Measurements from ENCODE around the gene CACNB2. TPM values are rescaled to one million over a fixed set of nuclear protein-coding genes. Genes with fewer than 3 reads are reported as not detected.

CACNB2 gene
- total RNA-seq, 1 experiment from 2014 or later = 3.2 TPM

DNA sequence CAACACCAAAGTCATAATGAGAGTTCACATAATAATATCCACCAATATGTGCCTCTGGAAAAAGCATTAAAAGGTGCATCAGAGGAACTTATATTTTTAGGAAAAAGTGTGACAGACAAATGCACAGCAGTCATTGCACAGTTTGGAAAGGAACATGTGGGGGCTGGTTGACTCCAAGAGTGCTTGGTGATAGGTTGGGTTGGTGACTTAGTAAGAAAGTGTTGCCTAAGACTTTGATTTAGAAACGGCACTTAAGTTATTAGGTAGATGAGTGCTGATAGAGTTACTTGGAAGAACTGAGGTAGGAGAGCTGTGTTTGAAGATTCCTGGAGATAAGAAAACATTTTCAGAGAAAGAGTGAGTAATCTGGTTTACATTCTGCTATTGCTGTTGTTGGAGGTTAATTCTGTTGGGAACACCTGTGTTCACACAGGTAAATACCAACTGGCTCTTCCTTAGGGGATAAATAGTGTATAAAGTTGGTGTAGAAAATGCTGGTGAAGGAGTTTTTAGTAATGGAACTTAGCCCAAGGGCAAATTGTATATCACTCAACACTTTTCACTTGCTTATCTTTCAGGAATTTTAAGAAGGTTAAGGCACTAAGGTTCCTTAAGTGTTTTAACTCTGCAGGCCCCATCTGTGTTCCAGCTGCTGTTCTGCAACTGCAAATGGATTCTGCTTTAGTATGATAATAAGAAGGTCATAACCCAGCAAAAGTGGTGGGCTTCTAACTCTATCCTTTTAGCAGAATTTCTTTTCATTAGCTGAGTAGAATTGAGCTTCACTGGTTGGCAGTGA, 315.1 kb downstream of the CACNB2 start:
- no peak overlapping the region for H3K4me3 Mint-ChIP-seq
- H3K9me3 Mint-ChIP-seq = peaks cover 4% of the 10 kb centered on the region; the same call in 1 of the 2 replicates
- TF ChIP-seq EMX1 (CRISPR knock-in tag; IDR thresholded peaks at IDR 0.05) (no peak), NR2C2 (CRISPR knock-in tag; IDR thresholded peaks at IDR 0.05) (no peak)
- DNase-seq (ENCODE audit: low spot score) (no peak), ATAC-seq (no peak)
- ChIA-PET CTCF (no interaction called here), POLR2A (no interaction called here)
- H3K36me3 Mint-ChIP-seq = no peaks in the 10 kb centered on the region
- H3K27me3 Mint-ChIP-seq (ENCODE audit: low read depth) = no peaks in the 10 kb centered on the region
- H3K27ac Mint-ChIP-seq = no peak overlapping the region
- no peaks in the 10 kb centered on the region for H3K4me1 Mint-ChIP-seq

DNA sequence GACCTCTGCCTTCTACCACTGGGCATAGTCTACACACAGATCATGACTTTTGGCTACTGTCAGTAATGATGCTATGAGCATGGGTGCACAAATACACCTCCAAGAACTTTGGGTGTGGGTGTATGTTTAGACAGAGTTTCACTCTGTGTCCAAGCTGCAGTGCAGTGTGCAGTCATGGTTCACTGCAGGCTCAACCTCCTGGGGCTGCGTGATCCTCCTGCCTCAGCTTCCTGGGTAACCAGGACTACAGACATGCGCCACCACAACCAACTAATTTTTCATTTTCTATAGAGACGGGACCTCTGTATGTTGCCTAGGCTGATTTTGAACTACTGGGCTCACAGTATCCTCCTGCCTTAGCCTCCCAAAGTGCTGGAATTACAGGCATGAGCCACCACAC, 316.8 kb downstream of the CACNB2 start:
- ATAC-seq (no peak), DNase-seq (ENCODE audit: low spot score) (no peak)
- peaks cover 4% of the 10 kb centered on the region; the same call in 1 of the 2 replicates for H3K9me3 Mint-ChIP-seq
- ChIA-PET CTCF (no interaction called here), POLR2A (no interaction called here)
- H3K4me3 Mint-ChIP-seq = no peak overlapping the region
- H3K36me3 Mint-ChIP-seq = no peaks in the 10 kb centered on the region
- H3K27ac Mint-ChIP-seq = no peak overlapping the region
- no peaks in the 10 kb centered on the region for H3K4me1 Mint-ChIP-seq
- no peak for TF ChIP-seq SMAD3 (CRISPR knock-in tag; IDR thresholded peaks at IDR 0.05; ENCODE audit: borderline replicate concordance)
- no peak for TF ChIP-seq ZNF396 (CRISPR knock-in tag; IDR thresholded peaks at IDR 0.05; ENCODE audit: borderline replicate concordance)
- no peak for TF ChIP-seq OVOL2 (CRISPR knock-in tag; IDR thresholded peaks at IDR 0.05; ENCODE audit: borderline replicate concordance)
- TF ChIP-seq, protein P1, sequence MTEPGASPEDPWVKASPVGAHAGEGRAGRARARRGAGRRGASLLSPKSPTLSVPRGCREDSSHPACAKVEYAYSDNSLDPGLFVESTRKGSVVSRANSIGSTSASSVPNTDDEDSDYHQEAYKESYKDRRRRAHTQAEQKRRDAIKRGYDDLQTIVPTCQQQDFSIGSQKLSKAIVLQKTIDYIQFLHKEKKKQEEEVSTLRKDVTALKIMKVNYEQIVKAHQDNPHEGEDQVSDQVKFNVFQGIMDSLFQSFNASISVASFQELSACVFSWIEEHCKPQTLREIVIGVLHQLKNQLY (CRISPR knock-in tag; IDR thresholded peaks at IDR 0.05) = no peak
- TF ChIP-seq, protein P2, sequence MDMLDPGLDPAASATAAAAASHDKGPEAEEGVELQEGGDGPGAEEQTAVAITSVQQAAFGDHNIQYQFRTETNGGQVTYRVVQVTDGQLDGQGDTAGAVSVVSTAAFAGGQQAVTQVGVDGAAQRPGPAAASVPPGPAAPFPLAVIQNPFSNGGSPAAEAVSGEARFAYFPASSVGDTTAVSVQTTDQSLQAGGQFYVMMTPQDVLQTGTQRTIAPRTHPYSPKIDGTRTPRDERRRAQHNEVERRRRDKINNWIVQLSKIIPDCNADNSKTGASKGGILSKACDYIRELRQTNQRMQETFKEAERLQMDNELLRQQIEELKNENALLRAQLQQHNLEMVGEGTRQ (CRISPR knock-in tag; IDR thresholded peaks at IDR 0.05) = no peak
- TF ChIP-seq, protein P3, sequence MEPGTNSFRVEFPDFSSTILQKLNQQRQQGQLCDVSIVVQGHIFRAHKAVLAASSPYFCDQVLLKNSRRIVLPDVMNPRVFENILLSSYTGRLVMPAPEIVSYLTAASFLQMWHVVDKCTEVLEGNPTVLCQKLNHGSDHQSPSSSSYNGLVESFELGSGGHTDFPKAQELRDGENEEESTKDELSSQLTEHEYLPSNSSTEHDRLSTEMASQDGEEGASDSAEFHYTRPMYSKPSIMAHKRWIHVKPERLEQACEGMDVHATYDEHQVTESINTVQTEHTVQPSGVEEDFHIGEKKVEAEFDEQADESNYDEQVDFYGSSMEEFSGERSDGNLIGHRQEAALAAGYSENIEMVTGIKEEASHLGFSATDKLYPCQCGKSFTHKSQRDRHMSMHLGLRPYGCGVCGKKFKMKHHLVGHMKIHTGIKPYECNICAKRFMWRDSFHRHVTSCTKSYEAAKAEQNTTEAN (CRISPR knock-in tag; IDR thresholded peaks at IDR 0.05) = no peak
- no peak for TF ChIP-seq NR3C1 (CRISPR knock-in tag; conservative IDR thresholded peaks at IDR 0.05; ENCODE audit: low read depth)
- no peak for TF ChIP-seq PRRX2 (CRISPR knock-in tag; IDR thresholded peaks at IDR 0.05)
- no peak for TF ChIP-seq TP53 (CRISPR knock-in tag; IDR thresholded peaks at IDR 0.05)
- no peaks in the 10 kb centered on the region for H3K27me3 Mint-ChIP-seq (ENCODE audit: low read depth)

DNA sequence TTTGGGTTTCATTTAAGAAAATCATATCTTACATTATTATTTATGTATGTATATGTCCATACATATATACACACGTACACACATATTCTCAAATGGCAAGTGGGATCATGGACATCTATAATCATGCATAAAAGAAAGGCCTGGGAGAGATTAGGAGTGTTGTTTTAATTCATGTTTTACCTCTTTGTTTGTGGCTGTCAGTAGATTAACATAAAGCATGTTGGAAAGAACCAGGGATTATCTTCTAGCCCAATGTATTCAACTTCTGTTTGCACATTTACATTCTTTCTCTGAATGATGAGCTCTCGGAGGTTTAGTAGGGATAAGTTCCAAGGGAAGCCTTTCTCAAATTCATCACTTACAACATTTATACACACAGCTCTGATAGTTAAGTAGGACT, 319.8 kb downstream of the CACNB2 start:
- Mint-ChIP-seq H3K9me3 (peaks cover 4% of the 10 kb centered on the region; the same call in 1 of the 2 replicates), H3K36me3 (no peaks in the 10 kb centered on the region), H3K4me3 (no peak overlapping the region), H3K27me3 (ENCODE audit: low read depth) (no peaks in the 10 kb centered on the region), H3K27ac (no peak overlapping the region), H3K4me1 (no peaks in the 10 kb centered on the region)
- no peak for TF ChIP-seq SOX15 (CRISPR knock-in tag; IDR thresholded peaks at IDR 0.05)
- TF ChIP-seq TEAD1 (CRISPR knock-in tag; IDR thresholded peaks at IDR 0.05) = no peak
- no peak for TF ChIP-seq CREB1 (CRISPR knock-in tag; IDR thresholded peaks at IDR 0.05)
- no peak for TF ChIP-seq OVOL2 (CRISPR knock-in tag; IDR thresholded peaks at IDR 0.05; ENCODE audit: borderline replicate concordance)
- no peak for TF ChIP-seq CREM (CRISPR knock-in tag; IDR thresholded peaks at IDR 0.05)
- no peak for TF ChIP-seq IRF2 (CRISPR knock-in tag; IDR thresholded peaks at IDR 0.05; ENCODE audit: borderline replicate concordance, low read depth)
- no peak for TF ChIP-seq GTF2I (CRISPR knock-in tag; conservative IDR thresholded peaks at IDR 0.05)
- no peak for TF ChIP-seq ZNF416 (CRISPR knock-in tag; IDR thresholded peaks at IDR 0.05)
- TF ChIP-seq NR3C1 (CRISPR knock-in tag; conservative IDR thresholded peaks at IDR 0.05; ENCODE audit: low read depth) = no peak
- TF ChIP-seq ZNF219 (CRISPR knock-in tag; IDR thresholded peaks at IDR 0.05; ENCODE audit: borderline replicate concordance) = no peak
- DNase-seq (ENCODE audit: low spot score) (no peak), ATAC-seq (no peak)
- ChIA-PET POLR2A (no interaction called here), CTCF (no interaction called here)
